Pancreas (tissue), 10 donors: ENCODE measurements around the gene NHLRC1. TPM values are rescaled to one million over a fixed set of nuclear protein-coding genes. Genes with fewer than 3 reads are reported as not detected.

Source experiments
- ATAC-seq, 4 donors: fragments of 200-7000 bp; cut with Tn5 transposase; one replicate each; pipeline versions ENCODE4 v1.8.0 to v1.9.1; 2020; ENCODE audit warnings: mild to moderate bottlenecking in 4 of 4, moderate library complexity in 4 of 4
- DNase-seq, 6 donors: peaks; one replicate each; pipeline ENCODE4 v3.0.0-alpha.2; 2020
- FAIRE-seq: peaks from 2 replicates; lab custom pipeline; 2012; peaks lifted over from hg19 to GRCh38; lab: Jason Lieb, UNC
- H3K27ac ChIP-seq, 4 donors: fragments of 200-600 bp; sonication (generic); 1 replicate in 3 of 4; 2 replicates in 1 of 4; pipeline versions ENCODE4 v1.5.0 to v1.8.0; 2020
- H3K27me3 ChIP-seq, 4 donors: fragments of 200-600 bp; one replicate each; pipeline ENCODE4 v1.8.0; 2021
- H3K36me3 ChIP-seq, 3 donors: fragments of 200-600 bp; sonication (generic) in 1 of 3; one replicate each; pipeline versions ENCODE4 v1.5.0 to v1.8.0; 2020 to 2021
- H3K4me1 ChIP-seq, 3 donors: fragments of 200-600 bp; one replicate each; pipeline ENCODE4 v1.8.0; 2021
- H3K4me3 ChIP-seq, 4 donors: fragments of 200-600 bp; sonication (generic) in 2 of 4; one replicate each; pipeline versions ENCODE4 v1.5.0 to v1.8.0; 2020 to 2021
- H3K9me3 ChIP-seq, 4 donors: fragments of 200-600 bp; one replicate each; pipeline ENCODE4 v1.8.0; 2021
- CTCF ChIP-seq, 4 donors: fragments of 200-600 bp; sonication (generic) in 3 of 4; IDR thresholded peaks; one replicate each; pipeline versions ENCODE4 v1.5.0 to v1.8.0; 2021; ENCODE audit warnings: antibody characterized with exemption in 4 of 4
- WGBS, 2 donors: extraction: QIAGEN DNeasy Blood & Tissue Kit; methylation state at CpG; one replicate each; pipeline ENCODE4 v1.1.7; 2013; 5-methylcytosine and 5-hydroxymethylcytosine counted together
- intact Hi-C, 3 donors: fragments of 100-400 bp; cut with DNase I; formaldehyde crosslinking; loops; one replicate each; pipeline versions ENCODE4 v1.11.1 to v1.14.2; 2022
- polyA plus RNA-seq, 2 donors: library from polyadenylated mRNA; stranded (reverse); fragments of 200-250 nt; gene quantifications; one replicate each; pipeline ENCODE4 v1.2.3, GENCODE V29; 2013
- total RNA-seq, 6 donors: library from RNA; stranded (reverse); fragmentation: NEBNext Ultra II Directional in 4 of 6; extraction: Animal tissue kit (Norgen Biotek cat#: 25700) in 4 of 6; gene quantifications; one replicate each; pipeline versions ENCODE4 v1.2.1 to v1.2.4, GENCODE V29; 2021 to 2023
- donor health status: healthy with polysubstance abuse.
- donor health status: DM: no; HTN: no; CAD: no; lungs with moderate emphysema.
- donor health status: DM: no; HTN: no; CAD: no.
- donor health status: control.
- donor health status: control.
- donor health status: Bipolar disorder and iron deficiency.
- donor health status: DM: yes; HTN: yes; CAD: no.
- donor health status: DM: no; HTN: no; CAD: no.
- donor health status: DM: no; HTN: no; CAD: no.
- donor health status: DM: yes; HTN: yes; CAD: no.

NHLRC1 gene
- total and polyA plus RNA-seq, 8 donors: 0.93 to 1.8 (median 1.2) TPM

GRCh38 chr6:18070486-18070885, 52.0 kb downstream of the NHLRC1 start:
- DNase-seq (no peak), FAIRE-seq (no peak), ATAC-seq (no peak)
- Histone ChIP-seq H3K36me3 (no peaks in the 10 kb centered on the region), H3K4me3 (no peak overlapping the region), H3K4me1 (no peaks in the 10 kb centered on the region), H3K9me3 (no peaks in the 10 kb centered on the region), H3K27me3 (no peaks in the 10 kb centered on the region), H3K27ac (no peak overlapping the region)
- intact Hi-C loops: no loop called here
- WGBS, 2 donors: 70 to 76% methylated on average over 9 of the region's 9 CpGs
- TF ChIP-seq CTCF (IDR thresholded peaks at IDR 0.05): no peak

Other genes with a start within 250 kb of the NHLRC1 start
- 10 to 100 TPM; 11.8 to 18.1 (median 12.5) TPM for gene KIF13A, start 135.0 kb downstream of the NHLRC1 start, total RNA-seq
- gene KIF13A, start 135.0 kb downstream of the NHLRC1 start, polyA plus RNA-seq: 10 to 100 TPM in 1 of 2 donors, 1 to 10 TPM in 1; 7.3 to 16.2 TPM
- 1 to 10 TPM; 3.8 to 7.4 (median 6.2) TPM for gene TPMT, start 32.4 kb upstream of the NHLRC1 start, total RNA-seq
- gene TPMT, start 32.4 kb upstream of the NHLRC1 start, polyA plus RNA-seq: 10 to 100 TPM in 1 of 2 donors, 1 to 10 TPM in 1; 7.1 to 10.8 TPM
- 10 to 100 TPM in 1 of 6 donors, 1 to 10 TPM in 5; 5.4 to 11.9 (median 7.0) TPM for gene KDM1B, start 32.7 kb upstream of the NHLRC1 start, total RNA-seq
- gene KDM1B, start 32.7 kb upstream of the NHLRC1 start, polyA plus RNA-seq: 1 to 10 TPM; 2.6 to 4.2 TPM
- gene DEK, start 141.9 kb upstream of the NHLRC1 start, total RNA-seq: 10 to 100 TPM; 22.6 to 34.1 (median 28.2) TPM
- gene DEK, start 141.9 kb upstream of the NHLRC1 start, polyA plus RNA-seq: 10 to 100 TPM; 13.8 to 24.4 TPM